GM23248 (cell line): Measurements from ENCODE around the gene SMIM15. TPM values are rescaled to one million over a fixed set of nuclear protein-coding genes. Genes with fewer than 3 reads are reported as not detected.

Experiments used
- DNase-seq: peaks from one replicate; pipeline ENCODE4 v3.0.0-alpha.2; 2015
- H2AFZ ChIP-seq: fragments of 200-600 bp; sonication (generic); 2 replicates; pipeline ENCODE4 v1.6.1; 2016; ENCODE audit warnings: antibody characterized with exemption
- H3F3A ChIP-seq: fragments of 200-600 bp; sonication (generic); 2 replicates; pipeline ENCODE4 v1.6.1; 2016; ENCODE audit warnings: mild to moderate bottlenecking, antibody characterized with exemption, mixed run types; ENCODE audit not compliant: insufficient read depth
- H3K27ac ChIP-seq: fragments of 200-600 bp; sonication (generic); 2 replicates; pipeline ENCODE4 v1.5.1; 2016; ENCODE audit warnings: mild to moderate bottlenecking
- H3K27me3 ChIP-seq: fragments of 200-600 bp; sonication (generic); replicated peaks from 2 replicates; pipeline ENCODE4 v1.6.1; 2016; ENCODE audit warnings: mild to moderate bottlenecking; ENCODE audit not compliant: insufficient read depth
- H3K36me3 ChIP-seq: fragments of 200-600 bp; sonication (generic); 2 replicates; pipeline ENCODE4 v1.6.1; 2016; ENCODE audit warnings: low read depth, mild to moderate bottlenecking
- H3K4me1 ChIP-seq: fragments of 200-600 bp; sonication (generic); 2 replicates; pipeline ENCODE4 v1.6.1; 2016; ENCODE audit warnings: mild to moderate bottlenecking; ENCODE audit not compliant: insufficient read depth
- H3K4me2 ChIP-seq: fragments of 200-600 bp; sonication (generic); one replicate; pipeline ENCODE4 v1.6.1; 2016; ENCODE audit warnings: mild to moderate bottlenecking; ENCODE audit not compliant: unreplicated experiment
- H3K4me3 ChIP-seq: fragments of 200-600 bp; sonication (generic); 2 replicates; pipeline ENCODE4 v1.5.1; 2016; ENCODE audit warnings: mild to moderate bottlenecking
- H3K79me2 ChIP-seq: fragments of 200-600 bp; sonication (generic); 2 replicates; pipeline ENCODE4 v1.6.1; 2016; ENCODE audit warnings: mild to moderate bottlenecking; ENCODE audit not compliant: insufficient read depth
- H3K9ac ChIP-seq: fragments of 200-600 bp; sonication (generic); 2 replicates; pipeline ENCODE4 v1.6.1; 2016; ENCODE audit warnings: mild to moderate bottlenecking
- H3K9me2 ChIP-seq: fragments of 200-600 bp; sonication (generic); 2 replicates; pipeline ENCODE4 v1.6.1; 2016; ENCODE audit warnings: mixed run types, mild to moderate bottlenecking, moderate library complexity; ENCODE audit not compliant: insufficient read depth
- H3K9me3 ChIP-seq: fragments of 200-600 bp; sonication (generic); one replicate; pipeline ENCODE4 v1.6.1; 2017; ENCODE audit warnings: low read depth
- H4K20me1 ChIP-seq: fragments of 200-600 bp; sonication (generic); 2 replicates; pipeline ENCODE4 v1.6.0; 2016; ENCODE audit not compliant: insufficient read depth
- EZH2 ChIP-seq: fragments of 200-600 bp; sonication (generic); IDR thresholded peaks from 2 replicates; pipeline ENCODE4 v1.6.1; 2018; ENCODE audit warnings: antibody characterized with exemption, mild to moderate bottlenecking; ENCODE audit not compliant: insufficient read depth, poor library complexity, severe bottlenecking
- EZH2phosphoT487 ChIP-seq: fragments of 200-600 bp; sonication (generic); IDR thresholded peaks from 2 replicates; pipeline ENCODE4 v1.6.1; 2018; ENCODE audit warnings: antibody characterized with exemption, moderate library complexity, mild to moderate bottlenecking, low read depth; ENCODE audit not compliant: insufficient read depth
- WGBS, 2 experiments: methylation state at CpG; one replicate each; pipeline ENCODE4 v1.1.6; 2015 to 2017; ENCODE audit warnings: low lambda C conversion rate in 2 of 2, low coverage in 1 of 2; ENCODE audit errors: missing lambda C conversion rate in 2 of 2; 5-methylcytosine and 5-hydroxymethylcytosine counted together
- in situ Hi-C: fragments of 300-500 bp; cut with MboI; formaldehyde crosslinking; loops from 2 replicates; pipeline ENCODE4 v1.15.0; 2020
- polyA plus RNA-seq: library from polyadenylated mRNA; unstranded; fragments of >200 nt; fragmentation: Nextera tagmentation; extraction: Ambion mirVana; gene quantifications from 2 replicates; pipeline ENCODE4 v1.2.1, GENCODE V29; 2016
- total RNA-seq: library from RNA; depleted of rRNA; stranded (reverse); fragments of >200 nt; shearing (Covaris generic); gene quantifications from 2 replicates; pipeline ENCODE4 v1.2.3, GENCODE V29; 2014

The SMIM15 gene
- total and polyA plus RNA-seq, 2 experiments from 2014 or later: 39.6 to 58.8 TPM

- peak; percentile 8 for DNase-seq
- H4K20me1 ChIP-seq: no peaks in the 10 kb centered on the region
- 0 out of 2 replicates have a peak, but pooled peaks cover 6% of the 10 kb centered on the region for H3K9me2 ChIP-seq
- no peak overlapping the region for H3K4me2 ChIP-seq
- H3K9me3 ChIP-seq: no peaks in the 10 kb centered on the region
- TF ChIP-seq EZH2 (no peak), EZH2phosphoT487 (no peak)
- no peak overlapping the region for H3K27ac ChIP-seq
- H3F3A ChIP-seq: no peaks in the 10 kb centered on the region
- in situ Hi-C loops: no loop called here
- H2AFZ ChIP-seq: no peak overlapping the region
- H3K79me2 ChIP-seq: no peaks in the 10 kb centered on the region
- H3K4me1 ChIP-seq: no peaks in the 10 kb centered on the region
- 94 to 100% methylated on average over 1 of the region's 1 CpG for WGBS, 2 experiments
- H3K36me3 ChIP-seq: no peaks in the 10 kb centered on the region
- H3K9ac ChIP-seq: no peak overlapping the region
- H3K27me3 ChIP-seq: no peaks in the 10 kb centered on the region
- no peak overlapping the region for H3K4me3 ChIP-seq
Measured at GRCh38 chr5:61132559-61132958, 29.7 kb downstream of the SMIM15 start.

- in situ Hi-C loops: no loop called here
Measured at GRCh38 chr5:61130289-61130688, 32.0 kb downstream of the SMIM15 start.

GRCh38 chr5:61123145-61123544 lies 39.1 kb downstream of the SMIM15 start:
- H3K4me2 ChIP-seq: no peak overlapping the region
- WGBS, 2 experiments: 86 to 87% methylated on average over 4 of the region's 4 CpGs
- in situ Hi-C loops: no loop called here

More at GRCh38 chr5:61130289-61130688, 32.0 kb downstream of the SMIM15 start:
- Histone ChIP-seq H3K27me3 (no peaks in the 10 kb centered on the region), H3K4me2 (no peak overlapping the region), H3K27ac (no peak overlapping the region), H4K20me1 (no peaks in the 10 kb centered on the region), H3F3A (no peaks in the 10 kb centered on the region), H3K9ac (no peak overlapping the region), H3K9me2 (0 out of 2 replicates have a peak, but pooled peaks cover 6% of the 10 kb centered on the region), H3K79me2 (no peaks in the 10 kb centered on the region), H3K4me3 (no peak overlapping the region), H3K36me3 (no peaks in the 10 kb centered on the region), H3K9me3 (no peaks in the 10 kb centered on the region), H3K4me1 (no peaks in the 10 kb centered on the region), H2AFZ (no peak overlapping the region)
- WGBS, 2 experiments: 93 to 94% methylated on average over 2 of the region's 2 CpGs
- DNase-seq: no peak
- no peak for TF ChIP-seq EZH2phosphoT487
- no peak for TF ChIP-seq EZH2

GRCh38 chr5:61120534-61120933 lies 41.7 kb downstream of the SMIM15 start:
- no peaks in the 10 kb centered on the region for H3K27me3 ChIP-seq
- in situ Hi-C loops: no loop called here
- no peak overlapping the region for H3K9ac ChIP-seq
- H3K27ac ChIP-seq: no peak overlapping the region
- H3K9me2 ChIP-seq: no peaks in the 10 kb centered on the region
- H3F3A ChIP-seq: no peaks in the 10 kb centered on the region
- no peaks in the 10 kb centered on the region for H3K36me3 ChIP-seq
- no peak overlapping the region for H2AFZ ChIP-seq
- no peak for TF ChIP-seq EZH2phosphoT487
- no peak for TF ChIP-seq EZH2
- H3K4me3 ChIP-seq: no peak overlapping the region
- no peak overlapping the region for H3K4me2 ChIP-seq
- WGBS, 2 experiments: 18 to 19% methylated on average over 1 of the region's 1 CpG
- no peaks in the 10 kb centered on the region for H3K79me2 ChIP-seq
- no peaks in the 10 kb centered on the region for H4K20me1 ChIP-seq
- no peaks in the 10 kb centered on the region for H3K9me3 ChIP-seq
- peaks cover 9% of the 10 kb centered on the region; the same call in 1 of the 2 replicates for H3K4me1 ChIP-seq
- DNase-seq: peak; percentile 36

More at GRCh38 chr5:61123145-61123544, 39.1 kb downstream of the SMIM15 start:
- no peak overlapping the region for H2AFZ ChIP-seq
- no peaks in the 10 kb centered on the region for H4K20me1 ChIP-seq
- no peak overlapping the region for H3K4me3 ChIP-seq
- no peaks in the 10 kb centered on the region for H3K27me3 ChIP-seq
- H3F3A ChIP-seq: no peaks in the 10 kb centered on the region
- no peaks in the 10 kb centered on the region for H3K36me3 ChIP-seq
- H3K4me1 ChIP-seq: peaks cover 9% of the 10 kb centered on the region; the same call in 1 of the 2 replicates
- no peak for DNase-seq
- H3K9me2 ChIP-seq: no peaks in the 10 kb centered on the region
- TF ChIP-seq EZH2phosphoT487 (no peak), EZH2 (no peak)
- no peaks in the 10 kb centered on the region for H3K9me3 ChIP-seq
- no peaks in the 10 kb centered on the region for H3K79me2 ChIP-seq
- H3K9ac ChIP-seq: no peak overlapping the region
- H3K27ac ChIP-seq: no peak overlapping the region
